HepG2 (cell line): Measurements from ENCODE around the gene LZTR1. TPM values are rescaled to one million over a fixed set of nuclear protein-coding genes. Genes with fewer than 3 reads are reported as not detected.
A peak's percentile ranks its signal among the peaks of the same experiment; 100 is the strongest.

ENCODE experiments used
- ARID2 ChIP-seq: sonication (generic); formaldehyde crosslinking; IDR thresholded peaks from 2 replicates; pipeline ENCODE4 v1.8.1; 2022; ENCODE audit warnings: mild to moderate bottlenecking, missing genetic modification reagents, borderline replicate concordance
- CC2D1A ChIP-seq: sonication (generic); formaldehyde crosslinking; IDR thresholded peaks from 2 replicates; pipeline ENCODE4 v1.8.1; 2023; ENCODE audit warnings: mild to moderate bottlenecking, missing genetic modification reagents
- EZH2 ChIP-seq: conservative IDR thresholded peaks from 2 replicates; pipeline ENCODE4 v1.6.1; 2012; ENCODE audit warnings: mild to moderate bottlenecking, low read depth, low read length, moderate library complexity
- MATR3 ChIP-seq: sonication (generic); formaldehyde crosslinking; IDR thresholded peaks from 2 replicates; pipeline ENCODE4 v1.4.0; 2020; ENCODE audit warnings: missing genetic modification reagents
- NFIB ChIP-seq: sonication (generic); formaldehyde crosslinking; IDR thresholded peaks from 2 replicates; pipeline ENCODE4 v1.9.0; 2021; ENCODE audit warnings: missing genetic modification reagents, mild to moderate bottlenecking, borderline replicate concordance
- PHF20 ChIP-seq: sonication (generic); formaldehyde crosslinking; IDR thresholded peaks from 2 replicates; pipeline ENCODE4 v1.5.0; 2020; ENCODE audit warnings: mild to moderate bottlenecking, missing genetic modification reagents
- REXO4 ChIP-seq: sonication (generic); formaldehyde crosslinking; IDR thresholded peaks from 2 replicates; pipeline ENCODE4 v1.8.0; 2022; ENCODE audit warnings: missing genetic modification reagents, mild to moderate bottlenecking, borderline replicate concordance
- XRCC5 ChIP-seq: fragments of 200-400 bp; formaldehyde crosslinking; optimal IDR thresholded peaks from 2 replicates; pipeline ENCODE3; 2017; ENCODE audit warnings: mild to moderate bottlenecking, low read length
- YEATS4 ChIP-seq: sonication (generic); formaldehyde crosslinking; IDR thresholded peaks from 2 replicates; pipeline ENCODE4 v1.4.0; 2020; ENCODE audit warnings: missing genetic modification reagents, borderline replicate concordance
- ZIK1 ChIP-seq: sonication (generic); formaldehyde crosslinking; IDR thresholded peaks from 2 replicates; pipeline ENCODE4 v1.5.0; 2020; ENCODE audit warnings: mild to moderate bottlenecking, low read depth, missing genetic modification reagents, borderline replicate concordance
- ZNF17 ChIP-seq: sonication (generic); formaldehyde crosslinking; IDR thresholded peaks from 2 replicates; pipeline ENCODE4 v1.5.0; 2020; ENCODE audit warnings: mild to moderate bottlenecking, missing genetic modification reagents
- ZNF607 ChIP-seq: sonication (generic); formaldehyde crosslinking; IDR thresholded peaks from 2 replicates; pipeline ENCODE4 v1.5.1; 2020; ENCODE audit warnings: missing genetic modification reagents, mild to moderate bottlenecking, borderline replicate concordance
- ZNF615 ChIP-seq: sonication (generic); formaldehyde crosslinking; IDR thresholded peaks from 2 replicates; pipeline ENCODE4 v1.5.0; 2020; ENCODE audit warnings: mild to moderate bottlenecking, missing genetic modification reagents, borderline replicate concordance
- ZNF670 ChIP-seq: sonication (generic); formaldehyde crosslinking; IDR thresholded peaks from 2 replicates; pipeline ENCODE4 v1.8.0; 2022; ENCODE audit warnings: mild to moderate bottlenecking, missing genetic modification reagents, borderline replicate concordance
- ZNF747 ChIP-seq: sonication (generic); formaldehyde crosslinking; IDR thresholded peaks from 2 replicates; pipeline ENCODE4 v1.8.1; 2023; ENCODE audit warnings: missing genetic modification reagents, mild to moderate bottlenecking, borderline replicate concordance
- ZNF75D ChIP-seq: sonication (generic); formaldehyde crosslinking; IDR thresholded peaks from 2 replicates; pipeline ENCODE4 v1.8.1; 2023; ENCODE audit warnings: missing genetic modification reagents, mild to moderate bottlenecking, borderline replicate concordance
- ZNF781 ChIP-seq: sonication (generic); formaldehyde crosslinking; IDR thresholded peaks from 2 replicates; pipeline ENCODE4 v1.5.1; 2020; ENCODE audit warnings: borderline replicate concordance, mild to moderate bottlenecking, missing genetic modification reagents; ENCODE audit errors: not compliant biosample characterization
- ZSCAN20 ChIP-seq: sonication (generic); formaldehyde crosslinking; IDR thresholded peaks from 2 replicates; pipeline ENCODE4 v1.4.0; 2020; ENCODE audit warnings: missing genetic modification reagents, mild to moderate bottlenecking, borderline replicate concordance
- polyA plus RNA-seq, 8 experiments: library from polyadenylated mRNA; depleted of rRNA in 3 of 8; stranded (reverse) in 7 of 8; unstranded in 1 of 8; fragments of >200 nt; fragmentation: Illumina TruSeq in 4 of 8; extraction: Trizol in 4 of 8; gene quantifications; 2 replicates each; pipeline versions ENCODE4 v1.2.1 to v1.2.3, GENCODE V29; 2011 to 2016; ENCODE audit warnings: low read depth in 4 of 8, missing spikeins in 1 of 8, mixed read lengths in 1 of 8; ENCODE audit not compliant: insufficient read depth in 1 of 8
- total RNA-seq, 5 experiments: library from RNA; depleted of rRNA; stranded (reverse); fragments of >200 nt; fragmentation: Illumina TruSeq; extraction: Trizol; gene quantifications; 2 replicates each; pipeline ENCODE4 v1.2.3, GENCODE V29; 2016; ENCODE audit warnings: low read depth in 1 of 5
- TF ChIP-seq, protein P1 (sequence below): sonication (generic); formaldehyde crosslinking; IDR thresholded peaks from 2 replicates; pipeline ENCODE4 v1.4.0; 2020; ENCODE audit warnings: missing genetic modification reagents
- TF ChIP-seq, protein P2 (sequence below): sonication (generic); formaldehyde crosslinking; IDR thresholded peaks from 2 replicates; pipeline ENCODE4 v1.5.0; 2020; ENCODE audit warnings: missing genetic modification reagents
- TF ChIP-seq, protein P3 (sequence below): sonication (generic); formaldehyde crosslinking; IDR thresholded peaks from 2 replicates; pipeline ENCODE4 v1.5.0; 2020; ENCODE audit warnings: mild to moderate bottlenecking, low read depth, missing genetic modification reagents, borderline replicate concordance
- TF ChIP-seq, protein P4 (sequence below): sonication (generic); formaldehyde crosslinking; IDR thresholded peaks from 2 replicates; pipeline ENCODE4 v1.5.0; 2020; ENCODE audit warnings: mild to moderate bottlenecking, missing genetic modification reagents, moderate library complexity
- TF ChIP-seq, protein P5 (sequence below): sonication (generic); formaldehyde crosslinking; IDR thresholded peaks from 2 replicates; pipeline ENCODE4 v1.9.0; 2021; ENCODE audit warnings: missing genetic modification reagents, mild to moderate bottlenecking, borderline replicate concordance

LZTR1 gene
- total and polyA plus RNA-seq, 2 of the 13 experiments (the other 11 are each of a cell fraction or from before 2014, with no cell fraction given), result 21.8 to 22.4 TPM

DNA sequence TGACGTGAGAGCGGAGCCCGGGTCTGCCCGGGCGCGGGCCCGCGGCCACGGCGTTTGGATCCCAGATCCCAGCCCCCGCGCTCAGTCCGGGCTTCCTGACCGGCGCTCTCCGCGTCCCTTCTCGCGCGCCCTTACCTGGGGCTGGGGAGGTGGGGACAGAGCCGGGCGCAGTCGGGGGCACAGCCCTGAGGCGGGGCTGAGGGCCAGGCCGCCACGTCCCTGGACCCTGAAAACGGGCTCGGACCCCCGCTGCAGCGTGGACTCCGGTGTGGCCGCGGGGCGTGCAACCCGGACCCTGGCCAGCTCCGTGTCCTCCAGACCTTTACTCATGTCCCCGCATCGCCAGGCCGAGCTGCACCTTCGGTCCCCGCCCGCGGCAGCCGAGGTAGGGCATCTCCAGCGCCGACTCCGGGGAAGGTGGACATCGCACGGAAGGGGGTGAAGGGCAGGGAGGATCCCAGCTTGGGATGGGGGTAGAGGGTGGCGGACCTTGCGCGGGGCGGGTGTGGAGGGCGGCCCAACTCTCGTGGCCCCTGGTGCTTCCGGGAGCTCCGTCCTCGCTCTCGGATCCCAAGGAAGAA, 24.9 kb upstream of the LZTR1 start (continued):
- TF ChIP-seq XRCC5 (no peak), ZSCAN20 (no peak), MATR3 (CRISPR knock-in tag) (no peak), REXO4 (CRISPR knock-in tag) (no peak), ZIK1 (CRISPR knock-in tag) (no peak), ZNF75D (CRISPR knock-in tag) (no peak), CC2D1A (CRISPR knock-in tag) (no peak), ZNF747 (CRISPR knock-in tag) (no peak), EZH2 (no peak), ZNF607 (CRISPR knock-in tag) (no peak), ZNF781 (CRISPR knock-in tag) (no peak), YEATS4 (CRISPR knock-in tag) (0 out of 2 replicates have a peak, but pooled peaks have one; percentile 42), ZNF615 (CRISPR knock-in tag) (no peak), PHF20 (CRISPR knock-in tag) (peak; percentile 3; the same call in 1 of the 2 replicates), NFIB (CRISPR knock-in tag) (no peak), ZNF17 (CRISPR knock-in tag) (no peak), ZNF670 (CRISPR knock-in tag) (0 out of 2 replicates have a peak, but pooled peaks have one; percentile 57), ARID2 (CRISPR knock-in tag) (no peak; the same call in 1 of the 2 replicates)
- TF ChIP-seq, protein P1, sequence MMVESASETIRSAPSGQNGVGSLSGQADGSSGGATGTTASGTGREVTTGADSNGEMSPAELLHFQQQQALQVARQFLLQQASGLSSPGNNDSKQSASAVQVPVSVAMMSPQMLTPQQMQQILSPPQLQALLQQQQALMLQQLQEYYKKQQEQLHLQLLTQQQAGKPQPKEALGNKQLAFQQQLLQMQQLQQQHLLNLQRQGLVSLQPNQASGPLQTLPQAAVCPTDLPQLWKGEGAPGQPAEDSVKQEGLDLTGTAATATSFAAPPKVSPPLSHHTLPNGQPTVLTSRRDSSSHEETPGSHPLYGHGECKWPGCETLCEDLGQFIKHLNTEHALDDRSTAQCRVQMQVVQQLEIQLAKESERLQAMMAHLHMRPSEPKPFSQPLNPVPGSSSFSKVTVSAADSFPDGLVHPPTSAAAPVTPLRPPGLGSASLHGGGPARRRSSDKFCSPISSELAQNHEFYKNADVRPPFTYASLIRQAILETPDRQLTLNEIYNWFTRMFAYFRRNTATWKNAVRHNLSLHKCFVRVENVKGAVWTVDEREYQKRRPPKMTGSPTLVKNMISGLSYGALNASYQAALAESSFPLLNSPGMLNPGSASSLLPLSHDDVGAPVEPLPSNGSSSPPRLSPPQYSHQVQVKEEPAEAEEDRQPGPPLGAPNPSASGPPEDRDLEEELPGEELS (CRISPR knock-in tag), result peak; percentile 38; the same call in 1 of the 2 replicates
- TF ChIP-seq, protein P2, sequence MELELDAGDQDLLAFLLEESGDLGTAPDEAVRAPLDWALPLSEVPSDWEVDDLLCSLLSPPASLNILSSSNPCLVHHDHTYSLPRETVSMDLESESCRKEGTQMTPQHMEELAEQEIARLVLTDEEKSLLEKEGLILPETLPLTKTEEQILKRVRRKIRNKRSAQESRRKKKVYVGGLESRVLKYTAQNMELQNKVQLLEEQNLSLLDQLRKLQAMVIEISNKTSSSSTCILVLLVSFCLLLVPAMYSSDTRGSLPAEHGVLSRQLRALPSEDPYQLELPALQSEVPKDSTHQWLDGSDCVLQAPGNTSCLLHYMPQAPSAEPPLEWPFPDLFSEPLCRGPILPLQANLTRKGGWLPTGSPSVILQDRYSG (CRISPR knock-in tag), result no peak
- TF ChIP-seq, protein P3, sequence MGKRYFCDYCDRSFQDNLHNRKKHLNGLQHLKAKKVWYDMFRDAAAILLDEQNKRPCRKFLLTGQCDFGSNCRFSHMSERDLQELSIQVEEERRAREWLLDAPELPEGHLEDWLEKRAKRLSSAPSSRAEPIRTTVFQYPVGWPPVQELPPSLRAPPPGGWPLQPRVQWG, result no peak
- TF ChIP-seq, protein P4, sequence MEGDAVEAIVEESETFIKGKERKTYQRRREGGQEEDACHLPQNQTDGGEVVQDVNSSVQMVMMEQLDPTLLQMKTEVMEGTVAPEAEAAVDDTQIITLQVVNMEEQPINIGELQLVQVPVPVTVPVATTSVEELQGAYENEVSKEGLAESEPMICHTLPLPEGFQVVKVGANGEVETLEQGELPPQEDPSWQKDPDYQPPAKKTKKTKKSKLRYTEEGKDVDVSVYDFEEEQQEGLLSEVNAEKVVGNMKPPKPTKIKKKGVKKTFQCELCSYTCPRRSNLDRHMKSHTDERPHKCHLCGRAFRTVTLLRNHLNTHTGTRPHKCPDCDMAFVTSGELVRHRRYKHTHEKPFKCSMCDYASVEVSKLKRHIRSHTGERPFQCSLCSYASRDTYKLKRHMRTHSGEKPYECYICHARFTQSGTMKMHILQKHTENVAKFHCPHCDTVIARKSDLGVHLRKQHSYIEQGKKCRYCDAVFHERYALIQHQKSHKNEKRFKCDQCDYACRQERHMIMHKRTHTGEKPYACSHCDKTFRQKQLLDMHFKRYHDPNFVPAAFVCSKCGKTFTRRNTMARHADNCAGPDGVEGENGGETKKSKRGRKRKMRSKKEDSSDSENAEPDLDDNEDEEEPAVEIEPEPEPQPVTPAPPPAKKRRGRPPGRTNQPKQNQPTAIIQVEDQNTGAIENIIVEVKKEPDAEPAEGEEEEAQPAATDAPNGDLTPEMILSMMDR (CRISPR knock-in tag), result peak; percentile 19; the same call in 1 of the 2 replicates
- TF ChIP-seq, protein P5, sequence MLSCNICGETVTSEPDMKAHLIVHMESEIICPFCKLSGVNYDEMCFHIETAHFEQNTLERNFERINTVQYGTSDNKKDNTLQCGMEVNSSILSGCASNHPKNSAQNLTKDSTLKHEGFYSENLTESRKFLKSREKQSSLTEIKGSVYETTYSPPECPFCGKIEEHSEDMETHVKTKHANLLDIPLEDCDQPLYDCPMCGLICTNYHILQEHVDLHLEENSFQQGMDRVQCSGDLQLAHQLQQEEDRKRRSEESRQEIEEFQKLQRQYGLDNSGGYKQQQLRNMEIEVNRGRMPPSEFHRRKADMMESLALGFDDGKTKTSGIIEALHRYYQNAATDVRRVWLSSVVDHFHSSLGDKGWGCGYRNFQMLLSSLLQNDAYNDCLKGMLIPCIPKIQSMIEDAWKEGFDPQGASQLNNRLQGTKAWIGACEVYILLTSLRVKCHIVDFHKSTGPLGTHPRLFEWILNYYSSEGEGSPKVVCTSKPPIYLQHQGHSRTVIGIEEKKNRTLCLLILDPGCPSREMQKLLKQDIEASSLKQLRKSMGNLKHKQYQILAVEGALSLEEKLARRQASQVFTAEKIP, result no peak
